Testis (tissue), 2 donors: ENCODE results near the gene PRCP.

Experiments
- CTCF ChIP-seq, 3 experiments: fragments of 450-650 bp in 2 of 3; fragments of 200-600 bp in 1 of 3; sonication (generic) in 1 of 3; IDR thresholded peaks; one replicate each; pipeline ENCODE4 v1.5.1; 2016 to 2019; ENCODE audit warnings: antibody characterized with exemption in 3 of 3, mild to moderate bottlenecking in 2 of 3, moderate library complexity in 1 of 3
- POLR2A ChIP-seq: fragments of 450-650 bp; IDR thresholded peaks from one replicate; pipeline ENCODE4 v1.6.1; 2017; ENCODE audit warnings: antibody characterized with exemption, mild to moderate bottlenecking, moderate library complexity

- TF ChIP-seq CTCF (IDR thresholded peaks at IDR 0.05) (no peak), POLR2A (no peak)
These were observed 89.5 kb downstream of the PRCP start for GRCh38 chr11:82810738-82811137.
